HUES48 (cell line): ENCODE results near the gene SARS2.
A peak's percentile ranks its signal among the peaks of the same experiment; 100 is the strongest.
"Not testable (repeated sequence)": the region's sequence is repeated elsewhere in the genome, so short reads cannot be mapped to it uniquely, and the experiment has no call there.

Source experiments
- H3K27ac ChIP-seq: one replicate; pipeline ENCODE4 v1.7.0; 2013; ENCODE audit warnings: low read depth, low read length, inconsistent platforms
- H3K27me3 ChIP-seq: 2 replicates; pipeline ENCODE4 v1.6.1; 2013; ENCODE audit warnings: mild to moderate bottlenecking, low read length; ENCODE audit not compliant: control insufficient read depth, insufficient read depth
- H3K36me3 ChIP-seq: 2 replicates; pipeline ENCODE4 v1.6.1; 2013; ENCODE audit warnings: low read length; ENCODE audit not compliant: control insufficient read depth, insufficient read depth
- H3K4me1 ChIP-seq: 2 replicates; pipeline ENCODE4 v1.6.1; 2013; ENCODE audit warnings: mild to moderate bottlenecking, low read length; ENCODE audit not compliant: control insufficient read depth, insufficient read depth
- H3K4me3 ChIP-seq: 2 replicates; pipeline ENCODE4 v1.5.1; 2013; ENCODE audit warnings: mild to moderate bottlenecking, low read depth, low read length
- H3K9ac ChIP-seq: 2 replicates; pipeline ENCODE4 v1.6.1; 2013; ENCODE audit warnings: mild to moderate bottlenecking, low read depth, low read length, moderate library complexity
- H3K9me3 ChIP-seq: 2 replicates; pipeline ENCODE4 v1.6.1; 2013; ENCODE audit warnings: low read length; ENCODE audit not compliant: control insufficient read depth, insufficient read depth

SARS2 gene

GRCh38 chr19:38945562-38946228 lies 15.1 kb upstream of the SARS2 start:
- Histone ChIP-seq H3K4me3 (no peak overlapping the region), H3K4me1 (0 out of 2 replicates have a peak, but pooled peaks cover 2% of the 10 kb centered on the region), H3K27me3 (no peaks in the 10 kb centered on the region), H3K27ac (no peak overlapping the region), H3K36me3 (peaks cover 12% of the 10 kb centered on the region; the same call in 1 of the 2 replicates), H3K9me3 (no peaks in the 10 kb centered on the region), H3K9ac (no peak overlapping the region)

- Histone ChIP-seq H3K4me1 (no peaks in the 10 kb centered on the region), H3K27ac (no peak overlapping the region), H3K9me3 (no peaks in the 10 kb centered on the region), H3K4me3 (no peak overlapping the region), H3K36me3 (peaks cover 12% of the 10 kb centered on the region; the same call in 1 of the 2 replicates), H3K9ac (no peak overlapping the region), H3K27me3 (no peaks in the 10 kb centered on the region)
Measured at GRCh38 chr19:38944981-38945506, 14.5 kb upstream of the SARS2 start.

- Histone ChIP-seq H3K4me3 (no peak overlapping the region), H3K27ac (no peak overlapping the region), H3K9ac (no peak overlapping the region), H3K4me1 (no peaks in the 10 kb centered on the region), H3K9me3 (no peaks in the 10 kb centered on the region), H3K36me3 (peaks cover 12% of the 10 kb centered on the region; the same call in 1 of the 2 replicates), H3K27me3 (no peaks in the 10 kb centered on the region)
Measured at GRCh38 chr19:38942471-38943181, 12.1 kb upstream of the SARS2 start.

GRCh38 chr19:38941979-38942378 lies 11.4 kb upstream of the SARS2 start:
- Histone ChIP-seq H3K36me3 (peaks cover 12% of the 10 kb centered on the region; the same call in 1 of the 2 replicates), H3K27ac (no peak overlapping the region), H3K9me3 (no peaks in the 10 kb centered on the region), H3K9ac (no peak overlapping the region), H3K4me3 (no peak overlapping the region), H3K4me1 (no peaks in the 10 kb centered on the region), H3K27me3 (no peaks in the 10 kb centered on the region)

- peaks cover 12% of the 10 kb centered on the region; the same call in 1 of the 2 replicates for H3K36me3 ChIP-seq
- not testable (repeated sequence) for H3K9ac ChIP-seq, H3K27me3 ChIP-seq, H3K9me3 ChIP-seq, H3K4me3 ChIP-seq, H3K27ac ChIP-seq, H3K4me1 ChIP-seq
Measured at GRCh38 chr19:38941466-38941865, 10.9 kb upstream of the SARS2 start.

- no peak overlapping the region for H3K9ac ChIP-seq
- no peaks in the 10 kb centered on the region for H3K27me3 ChIP-seq
- H3K36me3 ChIP-seq: peaks cover 6% of the 10 kb centered on the region; the same call in 1 of the 2 replicates
- H3K4me1 ChIP-seq: no peaks in the 10 kb centered on the region
- H3K27ac ChIP-seq: no peak overlapping the region
- no peak overlapping the region for H3K4me3 ChIP-seq
- H3K9me3 ChIP-seq: peaks cover 7% of the 10 kb centered on the region; the same call in 1 of the 2 replicates
Measured at GRCh38 chr19:38939957-38940356, 9.4 kb upstream of the SARS2 start.

GRCh38 chr19:38933544-38933943 lies 3.0 kb upstream of the SARS2 start:
- Histone ChIP-seq H3K4me1 (0 out of 2 replicates have a peak, but pooled peaks cover 3% of the 10 kb centered on the region), H3K4me3 (no peak overlapping the region), H3K36me3 (peaks cover 22% of the 10 kb centered on the region), H3K9ac (no peak overlapping the region), H3K27me3 (no peaks in the 10 kb centered on the region), H3K27ac (no peak overlapping the region), H3K9me3 (peaks cover 17% of the 10 kb centered on the region)

- Histone ChIP-seq H3K36me3 (peaks cover 25% of the 10 kb centered on the region), H3K9me3 (peaks cover 17% of the 10 kb centered on the region), H3K27me3 (no peaks in the 10 kb centered on the region), H3K4me3 (no peak overlapping the region), H3K4me1 (0 out of 2 replicates have a peak, but pooled peaks cover 3% of the 10 kb centered on the region), H3K27ac (no peak overlapping the region), H3K9ac (no peak overlapping the region)
Measured at GRCh38 chr19:38932425-38933179, 2.0 kb upstream of the SARS2 start.

- Histone ChIP-seq H3K27ac (no peak overlapping the region), H3K4me3 (peak overlapping the region; percentile 88), H3K9me3 (peaks cover 17% of the 10 kb centered on the region), H3K4me1 (0 out of 2 replicates have a peak, but pooled peaks cover 3% of the 10 kb centered on the region), H3K27me3 (no peaks in the 10 kb centered on the region), H3K9ac (peak overlapping the region; percentile 84), H3K36me3 (peaks cover 25% of the 10 kb centered on the region)
Measured at GRCh38 chr19:38931521-38931793, 894 bp upstream of the SARS2 start.

GRCh38 chr19:38930776-38931520 lies 385 bp upstream of the SARS2 start, which contains the start of gene MRPS12:
Gene MRPS12 (plus strand): TSS chr19:38930944. CDS start chr19:38931295, 351 bp downstream.
- Histone ChIP-seq H3K9me3 (peaks cover 15% of the 10 kb centered on the region), H3K4me3 (peak within 1 kb of the TSS; percentile 88), H3K4me1 (0 out of 2 replicates have a peak, but pooled peaks cover 3% of the 10 kb centered on the region), H3K27me3 (no peaks in the 10 kb centered on the region), H3K27ac (peak within 1 kb of the TSS; percentile 99), H3K9ac (peak within 1 kb of the TSS; percentile 96), H3K36me3 (peaks cover 27% of the 10 kb centered on the region)
